ENCODE results near the gene GAK. TPM values are rescaled to one million over a fixed set of nuclear protein-coding genes. Genes with fewer than 3 reads are reported as not detected.

The GAK gene
- total and polyA plus RNA-seq, 5 donors from 2014 or later: 37.5 to 254 (median 40.0) TPM

- H3K27ac Mint-ChIP-seq: no peak overlapping the region
- no peak for DNase-seq
- H3K4me3 Mint-ChIP-seq: no peak overlapping the region
- peaks cover 0 to 4% of the 10 kb centered on the region in 2 experiments for H3K9me3 ChIP-seq (ENCODE audit: control insufficient read depth in 2 of 2, low read length in 2 of 2)
- no peaks in the 10 kb centered on the region for H3K36me3 Mint-ChIP-seq
- peaks cover 0 to 3% (median 0%) of the 10 kb centered on the region in 7 donors for H3K9me3 Mint-ChIP-seq
- peaks cover 0 to 10% (median 0%) of the 10 kb centered on the region in 4 donors for H3K4me1 Mint-ChIP-seq
- no peak for ATAC-seq (ENCODE audit: low read depth in 2 of 2)
- no peaks in the 10 kb centered on the region for H3K36me3 ChIP-seq (ENCODE audit: control insufficient read depth, insufficient read depth, low read length)
- H3K4me3 ChIP-seq (ENCODE audit: low read depth, low read length): no peak overlapping the region
- peaks cover 17% of the 10 kb centered on the region for H3K27me3 Mint-ChIP-seq
- H3K27me3 ChIP-seq (ENCODE audit: control insufficient read depth, insufficient read depth, low read length): no peaks in the 10 kb centered on the region
- H3K4me1 ChIP-seq (ENCODE audit: control insufficient read depth, insufficient read depth, low read length, poor library complexity, severe bottlenecking): peaks cover 5% of the 10 kb centered on the region
- H3K27ac ChIP-seq (ENCODE audit: insufficient read depth, low read length, poor library complexity, severe bottlenecking): no peak overlapping the region
Measured at GRCh38 chr4:830601-831482, 101.3 kb downstream of the GAK start.

GRCh38 chr4:829761-830600, 102.1 kb downstream of the GAK start:
- peaks cover 0 to 10% (median 0%) of the 10 kb centered on the region in 4 donors for H3K4me1 Mint-ChIP-seq
- Histone ChIP-seq H3K27ac (ENCODE audit: insufficient read depth, low read length, poor library complexity, severe bottlenecking) (no peak overlapping the region), H3K9me3 (ENCODE audit: control insufficient read depth in 2 of 2, low read length in 2 of 2) (peaks cover 0 to 4% of the 10 kb centered on the region in 2 experiments), H3K27me3 (ENCODE audit: control insufficient read depth, insufficient read depth, low read length) (no peaks in the 10 kb centered on the region), H3K4me1 (ENCODE audit: control insufficient read depth, insufficient read depth, low read length, poor library complexity, severe bottlenecking) (peaks cover 13% of the 10 kb centered on the region), H3K36me3 (ENCODE audit: control insufficient read depth, insufficient read depth, low read length) (no peaks in the 10 kb centered on the region), H3K4me3 (ENCODE audit: low read depth, low read length) (no peak overlapping the region)
- no peak overlapping the region for H3K4me3 Mint-ChIP-seq
- peaks cover 0 to 3% (median 0%) of the 10 kb centered on the region in 7 donors for H3K9me3 Mint-ChIP-seq
- H3K27ac Mint-ChIP-seq: no peak overlapping the region
- DNase-seq: no peak
- peaks cover 17% of the 10 kb centered on the region for H3K27me3 Mint-ChIP-seq
- no peaks in the 10 kb centered on the region for H3K36me3 Mint-ChIP-seq
- no peak for ATAC-seq (ENCODE audit: low read depth in 2 of 2)

GRCh38 chr4:829291-829690, 102.8 kb downstream of the GAK start:
- Mint-ChIP-seq H3K4me3 (no peak overlapping the region), H3K4me1 (peaks cover 0 to 10% (median 0%) of the 10 kb centered on the region in 4 donors), H3K27ac (no peak overlapping the region), H3K27me3 (peaks cover 24% of the 10 kb centered on the region), H3K36me3 (no peaks in the 10 kb centered on the region), H3K9me3 (peaks cover 0 to 2% (median 0%) of the 10 kb centered on the region in 7 donors)
- Histone ChIP-seq H3K27me3 (ENCODE audit: control insufficient read depth, insufficient read depth, low read length) (no peaks in the 10 kb centered on the region), H3K36me3 (ENCODE audit: control insufficient read depth, insufficient read depth, low read length) (no peaks in the 10 kb centered on the region), H3K9me3 (ENCODE audit: control insufficient read depth in 2 of 2, low read length in 2 of 2) (peaks cover 0 to 4% of the 10 kb centered on the region in 2 experiments), H3K4me3 (ENCODE audit: low read depth, low read length) (no peak overlapping the region), H3K4me1 (ENCODE audit: control insufficient read depth, insufficient read depth, low read length, poor library complexity, severe bottlenecking) (peaks cover 18% of the 10 kb centered on the region), H3K27ac (ENCODE audit: insufficient read depth, low read length, poor library complexity, severe bottlenecking) (no peak overlapping the region)
- no peak for DNase-seq
- ATAC-seq (ENCODE audit: low read depth in 2 of 2): no peak

GRCh38 chr4:828641-829271, 103.4 kb downstream of the GAK start:
- no peak overlapping the region for H3K27ac Mint-ChIP-seq
- Histone ChIP-seq H3K9me3 (ENCODE audit: control insufficient read depth in 2 of 2, low read length in 2 of 2) (peaks cover 0 to 4% of the 10 kb centered on the region in 2 experiments), H3K4me1 (ENCODE audit: control insufficient read depth, insufficient read depth, low read length, poor library complexity, severe bottlenecking) (peaks cover 18% of the 10 kb centered on the region), H3K27ac (ENCODE audit: insufficient read depth, low read length, poor library complexity, severe bottlenecking) (no peak overlapping the region), H3K36me3 (ENCODE audit: control insufficient read depth, insufficient read depth, low read length) (no peaks in the 10 kb centered on the region), H3K4me3 (ENCODE audit: low read depth, low read length) (no peak overlapping the region), H3K27me3 (ENCODE audit: control insufficient read depth, insufficient read depth, low read length) (no peaks in the 10 kb centered on the region)
- H3K4me1 Mint-ChIP-seq: peaks cover 0 to 10% (median 0%) of the 10 kb centered on the region in 4 donors
- peaks cover 0 to 2% (median 0%) of the 10 kb centered on the region in 7 donors for H3K9me3 Mint-ChIP-seq
- H3K36me3 Mint-ChIP-seq: no peaks in the 10 kb centered on the region
- peaks cover 25% of the 10 kb centered on the region for H3K27me3 Mint-ChIP-seq
- DNase-seq: no peak
- peak overlapping the region in 1 of 4 donors; percentile 65 for H3K4me3 Mint-ChIP-seq
- no peak for ATAC-seq (ENCODE audit: low read depth in 2 of 2)

- H3K27ac ChIP-seq (ENCODE audit: insufficient read depth, low read length, poor library complexity, severe bottlenecking): no peak overlapping the region
- peaks cover 0 to 2% (median 0%) of the 10 kb centered on the region in 7 donors for H3K9me3 Mint-ChIP-seq
- peaks cover 0 to 4% of the 10 kb centered on the region in 2 experiments for H3K9me3 ChIP-seq (ENCODE audit: control insufficient read depth in 2 of 2, low read length in 2 of 2)
- H3K27me3 ChIP-seq (ENCODE audit: control insufficient read depth, insufficient read depth, low read length): no peaks in the 10 kb centered on the region
- ATAC-seq (ENCODE audit: low read depth in 2 of 2): no peak
- H3K27ac Mint-ChIP-seq: no peak overlapping the region
- H3K27me3 Mint-ChIP-seq: peaks cover 27% of the 10 kb centered on the region
- no peaks in the 10 kb centered on the region for H3K36me3 ChIP-seq (ENCODE audit: control insufficient read depth, insufficient read depth, low read length)
- H3K4me1 Mint-ChIP-seq: peaks cover 0 to 7% (median 0%) of the 10 kb centered on the region in 4 donors
- H3K4me3 ChIP-seq (ENCODE audit: low read depth, low read length): no peak overlapping the region
- H3K4me3 Mint-ChIP-seq: peak overlapping the region; percentile 3 to 65 (median 30)
- H3K4me1 ChIP-seq (ENCODE audit: control insufficient read depth, insufficient read depth, low read length, poor library complexity, severe bottlenecking): peaks cover 18% of the 10 kb centered on the region
- no peaks in the 10 kb centered on the region for H3K36me3 Mint-ChIP-seq
- DNase-seq: no peak
Measured at GRCh38 chr4:827209-828081, 104.7 kb downstream of the GAK start.

- Histone ChIP-seq H3K9me3 (ENCODE audit: control insufficient read depth in 2 of 2, low read length in 2 of 2) (peaks cover 0 to 4% of the 10 kb centered on the region in 2 experiments), H3K27ac (ENCODE audit: insufficient read depth, low read length, poor library complexity, severe bottlenecking) (no peak overlapping the region), H3K4me3 (ENCODE audit: low read depth, low read length) (no peak overlapping the region), H3K36me3 (ENCODE audit: control insufficient read depth, insufficient read depth, low read length) (no peaks in the 10 kb centered on the region), H3K27me3 (ENCODE audit: control insufficient read depth, insufficient read depth, low read length) (no peaks in the 10 kb centered on the region), H3K4me1 (ENCODE audit: control insufficient read depth, insufficient read depth, low read length, poor library complexity, severe bottlenecking) (peaks cover 18% of the 10 kb centered on the region)
- peaks cover 35% of the 10 kb centered on the region for H3K27me3 Mint-ChIP-seq
- H3K4me1 Mint-ChIP-seq: peaks cover 0 to 10% (median 0%) of the 10 kb centered on the region in 4 donors
- no peak overlapping the region for H3K27ac Mint-ChIP-seq
- peaks cover 0 to 3% (median 0%) of the 10 kb centered on the region in 7 donors for H3K9me3 Mint-ChIP-seq
- no peak for ATAC-seq (ENCODE audit: low read depth in 2 of 2)
- H3K4me3 Mint-ChIP-seq: no peak overlapping the region
- DNase-seq: no peak
- no peaks in the 10 kb centered on the region for H3K36me3 Mint-ChIP-seq
Measured at GRCh38 chr4:826508-827208, 105.5 kb downstream of the GAK start.
